HG03025 (cell line): ENCODE data around the gene CNTN2.

Experiments used
- ATAC-seq: cut with Tn5 transposase; IDR thresholded peaks from one replicate; pipeline ENCODE4 v1.9.1; 2021; ENCODE audit warnings: mild to moderate bottlenecking, moderate library complexity; ENCODE audit not compliant: unreplicated experiment, low FRiP score

The CNTN2 gene

GRCh38 chr1:205020466-205020865 is 22.5 kb upstream of the CNTN2 start:
- ATAC-seq, result no peak

GRCh38 chr1:205024679-205025078 is 18.3 kb upstream of the CNTN2 start:
- ATAC-seq, result no peak

DNA sequence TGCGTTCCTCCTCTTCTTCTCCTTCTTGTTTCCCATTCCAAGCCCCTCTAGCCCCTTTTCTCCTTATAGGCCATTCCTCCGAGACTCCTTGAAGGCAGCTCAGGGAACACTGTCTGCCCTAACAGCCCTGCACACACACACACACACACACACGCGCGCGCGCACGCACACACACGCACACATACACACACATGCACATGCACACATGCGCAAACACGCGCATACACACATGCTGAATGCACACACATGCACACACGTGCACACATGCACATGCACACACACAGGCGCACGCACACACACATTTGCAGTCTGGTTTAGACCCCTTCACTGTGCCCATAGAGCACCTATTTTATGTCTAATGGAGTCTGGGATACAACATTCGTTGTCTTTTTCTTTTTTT is 17.8 kb upstream of the CNTN2 start:
- ATAC-seq, result no peak

- ATAC-seq, result no peak
Observed at GRCh38 chr1:205026181-205026580, 16.8 kb upstream of the CNTN2 start.

- no peak for ATAC-seq
Observed at GRCh38 chr1:205028390-205028789, 14.6 kb upstream of the CNTN2 start.

GRCh38 chr1:205028924-205029323 is 14.1 kb upstream of the CNTN2 start:
- no peak for ATAC-seq

GRCh38 chr1:205030241-205030640 is 12.8 kb upstream of the CNTN2 start:
- no peak for ATAC-seq

DNA sequence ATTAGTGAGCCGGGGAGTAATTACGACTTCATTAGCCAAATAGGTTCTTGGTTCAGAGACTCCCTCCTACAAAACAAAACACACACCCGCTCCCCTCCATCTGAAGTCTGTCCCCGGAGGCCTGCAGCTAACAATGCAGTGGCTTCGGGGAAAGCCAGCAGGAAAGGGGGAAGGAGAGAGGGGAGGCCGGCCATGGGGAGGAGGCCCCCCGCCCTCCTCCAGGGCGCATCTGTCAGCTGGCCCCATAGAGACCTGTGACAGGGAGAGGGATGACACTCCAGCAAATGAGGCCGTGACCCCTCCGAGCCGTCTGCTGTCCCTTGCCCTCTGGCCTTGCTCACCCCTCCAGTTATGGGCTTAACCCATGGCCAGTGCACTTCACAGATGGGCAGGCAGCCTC is 12.1 kb upstream of the CNTN2 start:
- ATAC-seq, result no peak

DNA sequence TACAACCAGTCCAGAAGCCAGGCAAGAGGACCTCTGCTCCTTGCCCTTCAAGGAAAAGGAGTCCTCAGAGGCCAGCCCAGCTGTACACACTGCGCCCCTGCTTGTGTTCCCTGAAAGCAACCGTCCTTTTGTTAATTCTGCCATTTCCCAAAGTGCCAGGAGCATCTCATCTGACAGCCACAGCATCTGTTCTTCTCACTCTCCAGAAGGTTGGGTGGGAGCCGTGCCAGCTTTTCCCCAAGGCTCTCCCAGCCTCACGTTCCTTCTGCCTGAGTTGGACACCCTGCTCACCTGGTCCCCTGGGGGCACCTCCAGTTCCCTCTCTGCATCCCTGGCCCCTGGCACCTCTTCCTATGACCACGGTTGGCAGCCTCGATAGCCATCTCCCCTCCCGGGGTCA is 10.5 kb upstream of the CNTN2 start:
- no peak for ATAC-seq

DNA sequence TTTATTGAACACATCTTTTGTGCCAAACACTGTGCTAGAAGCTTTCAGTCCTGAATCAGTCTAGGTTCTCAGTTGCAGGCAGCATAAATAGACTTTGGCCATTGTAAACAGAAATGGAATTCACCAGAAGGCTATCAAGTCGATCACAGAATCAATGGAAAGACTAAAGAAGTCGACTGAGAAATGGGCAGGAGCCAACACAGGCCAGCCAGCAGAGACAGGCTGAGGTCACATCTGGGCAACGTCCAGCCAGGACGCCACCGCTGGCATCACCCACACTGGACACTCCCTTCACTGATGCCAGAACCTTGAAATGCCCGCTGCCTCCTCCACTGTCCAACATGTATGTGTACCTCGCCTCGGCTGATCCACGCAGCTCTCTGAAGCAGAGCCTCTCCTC is 5.5 kb upstream of the CNTN2 start:
- no peak for ATAC-seq

- ATAC-seq, result no peak
Observed at GRCh38 chr1:205038132-205038786, 4.8 kb upstream of the CNTN2 start.

- ATAC-seq, result no peak
Observed at GRCh38 chr1:205041001-205041715, 1.9 kb upstream of the CNTN2 start.

- no peak for ATAC-seq
Observed at GRCh38 chr1:205041998-205042910, 758 bp upstream of the CNTN2 start.

DNA sequence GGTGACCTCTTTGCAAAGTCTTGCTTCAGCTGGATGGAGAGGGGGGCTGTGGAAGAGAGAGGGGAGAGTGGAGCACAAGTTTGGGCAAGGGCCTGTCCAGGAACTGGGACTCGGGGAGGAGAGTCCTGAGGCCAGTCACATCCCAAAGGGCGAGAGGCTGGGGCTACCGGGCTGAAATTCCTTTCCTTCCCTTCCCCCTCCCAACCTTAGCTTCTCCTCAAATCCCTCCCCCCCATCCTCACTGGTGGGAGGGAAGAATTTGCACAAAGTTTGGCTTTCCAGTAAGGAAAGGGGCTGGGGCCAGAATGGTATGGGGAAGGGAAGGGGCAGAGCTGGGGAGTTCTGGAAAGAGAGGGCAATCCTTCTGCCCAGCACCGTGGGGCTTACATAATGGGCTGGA is 854 bp downstream of the CNTN2 start:
- ATAC-seq, result no peak

DNA sequence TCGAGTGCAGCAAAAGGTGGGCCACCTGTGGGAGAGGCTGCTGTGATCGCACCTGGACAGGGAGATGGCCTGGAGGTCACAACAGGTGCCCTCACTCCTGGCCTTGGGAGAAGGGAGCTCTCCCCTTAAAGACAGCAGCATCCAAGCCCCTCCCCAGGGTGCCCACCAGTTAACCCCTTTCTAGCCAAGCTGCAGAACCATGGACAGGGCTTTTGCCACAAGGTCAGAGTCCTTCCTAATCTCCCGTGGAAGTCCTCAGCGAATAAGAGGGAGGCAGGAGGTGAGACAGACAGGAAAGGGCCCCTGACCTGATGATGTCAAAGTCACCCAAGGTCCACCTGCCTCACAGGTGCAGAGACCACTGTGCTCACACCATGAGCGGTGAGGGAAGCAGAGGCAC is 1.7 kb downstream of the CNTN2 start:
- ATAC-seq, result no peak

DNA sequence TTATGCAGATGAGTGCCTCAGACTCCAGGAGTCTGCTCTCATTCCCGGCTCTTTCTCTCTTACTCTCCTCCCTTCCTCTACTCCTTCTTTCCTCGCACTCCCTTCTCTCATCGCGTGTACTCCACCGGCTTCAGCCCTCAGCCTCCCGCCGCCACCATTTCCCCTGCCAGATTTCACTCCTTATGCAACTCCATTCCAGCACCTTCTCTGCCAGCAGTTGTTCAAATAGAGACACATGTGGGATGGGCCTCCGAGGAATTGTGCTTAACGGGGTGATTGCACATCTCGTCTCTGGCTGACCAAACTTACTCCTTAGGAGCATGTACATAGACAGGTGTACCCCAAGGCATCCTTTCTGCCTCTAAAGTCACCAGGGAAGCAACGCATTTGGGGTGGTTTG is 2.1 kb downstream of the CNTN2 start:
- no peak for ATAC-seq

- no peak for ATAC-seq
Observed at GRCh38 chr1:205046870-205047269, 3.9 kb downstream of the CNTN2 start.

GRCh38 chr1:205047764-205048231 is 4.8 kb downstream of the CNTN2 start:
- no peak for ATAC-seq

GRCh38 chr1:205048382-205048781 is 5.4 kb downstream of the CNTN2 start:
- ATAC-seq, result no peak

DNA sequence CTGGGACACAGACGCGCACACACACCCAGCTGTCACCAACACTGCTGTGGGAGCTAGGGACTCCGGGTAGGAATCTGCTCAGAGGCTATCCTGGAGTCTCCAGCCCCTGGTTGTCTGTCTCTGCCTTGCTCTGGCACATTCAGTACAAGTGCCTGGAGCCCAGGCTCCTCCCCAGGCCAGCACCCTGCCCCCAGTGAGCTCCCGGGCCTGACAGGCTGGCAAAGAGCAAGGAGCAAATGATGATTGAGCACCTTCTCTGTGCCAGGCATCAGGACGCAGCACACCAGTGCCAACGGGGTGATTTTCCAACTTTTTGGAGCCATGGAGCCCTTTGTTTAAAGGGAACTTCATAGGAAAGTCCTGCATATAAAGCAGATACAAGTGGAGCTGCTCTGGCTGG is 6.5 kb downstream of the CNTN2 start:
- ATAC-seq, result no peak

DNA sequence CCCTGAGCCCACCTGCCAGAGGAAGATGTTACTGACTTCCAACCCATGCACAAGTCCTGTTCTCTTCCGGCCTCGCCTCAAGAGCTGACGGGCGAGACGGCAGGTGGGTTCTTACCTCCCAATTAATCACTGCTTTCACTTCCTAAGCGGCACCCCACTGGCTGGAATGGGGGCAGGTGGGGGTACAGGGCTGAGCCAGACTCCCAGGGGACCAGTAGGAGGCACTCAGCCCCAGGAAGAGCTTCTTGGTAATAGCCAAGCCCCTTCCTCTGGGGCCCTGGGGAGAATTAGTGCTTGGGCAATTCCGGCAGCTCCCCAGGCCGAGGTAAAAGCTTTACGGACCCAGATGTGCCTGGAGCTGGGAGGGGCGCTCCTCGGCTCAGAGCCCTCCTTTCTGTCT is 9.7 kb downstream of the CNTN2 start:
- ATAC-seq, result no peak
